ENCODE data around the gene LMOD3.

GRCh38 chr3:69172058-69172457 is 49.7 kb upstream of the LMOD3 start:
- TF ChIP-seq, protein P1, sequence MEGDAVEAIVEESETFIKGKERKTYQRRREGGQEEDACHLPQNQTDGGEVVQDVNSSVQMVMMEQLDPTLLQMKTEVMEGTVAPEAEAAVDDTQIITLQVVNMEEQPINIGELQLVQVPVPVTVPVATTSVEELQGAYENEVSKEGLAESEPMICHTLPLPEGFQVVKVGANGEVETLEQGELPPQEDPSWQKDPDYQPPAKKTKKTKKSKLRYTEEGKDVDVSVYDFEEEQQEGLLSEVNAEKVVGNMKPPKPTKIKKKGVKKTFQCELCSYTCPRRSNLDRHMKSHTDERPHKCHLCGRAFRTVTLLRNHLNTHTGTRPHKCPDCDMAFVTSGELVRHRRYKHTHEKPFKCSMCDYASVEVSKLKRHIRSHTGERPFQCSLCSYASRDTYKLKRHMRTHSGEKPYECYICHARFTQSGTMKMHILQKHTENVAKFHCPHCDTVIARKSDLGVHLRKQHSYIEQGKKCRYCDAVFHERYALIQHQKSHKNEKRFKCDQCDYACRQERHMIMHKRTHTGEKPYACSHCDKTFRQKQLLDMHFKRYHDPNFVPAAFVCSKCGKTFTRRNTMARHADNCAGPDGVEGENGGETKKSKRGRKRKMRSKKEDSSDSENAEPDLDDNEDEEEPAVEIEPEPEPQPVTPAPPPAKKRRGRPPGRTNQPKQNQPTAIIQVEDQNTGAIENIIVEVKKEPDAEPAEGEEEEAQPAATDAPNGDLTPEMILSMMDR (IDR thresholded peaks at IDR 0.05), result no peak
- TF ChIP-seq ZFX (IDR thresholded peaks at IDR 0.05; ENCODE audit: borderline replicate concordance), result no peak

All from 22Rv1 (cell line).